Loucy (cell line): ENCODE results near the gene IGSF21.

ENCODE experiments used
- H2AFZ ChIP-seq: fragments of 200-600 bp; sonication (generic); 2 replicates; pipeline ENCODE4 v1.6.0; 2016; ENCODE audit warnings: antibody characterized with exemption, mild to moderate bottlenecking, low read length, moderate library complexity
- H3F3A ChIP-seq: fragments of 200-600 bp; 2 replicates; pipeline ENCODE4 v1.6.0; 2016; ENCODE audit warnings: antibody characterized with exemption, low read depth, mild to moderate bottlenecking
- H3K27me3 ChIP-seq: fragments of 200-600 bp; sonication (generic); 2 replicates; pipeline ENCODE4 v1.6.1; 2014; ENCODE audit warnings: low read length, mild to moderate bottlenecking; ENCODE audit not compliant: insufficient read depth, poor library complexity, severe bottlenecking
- H3K36me3 ChIP-seq: fragments of 200-600 bp; sonication (generic); 2 replicates; pipeline ENCODE4 v1.6.1; 2016; ENCODE audit warnings: low read length; ENCODE audit not compliant: insufficient read depth
- H3K4me1 ChIP-seq: fragments of 200-600 bp; sonication (generic); 2 replicates; pipeline ENCODE4 v1.5.1; 2014; ENCODE audit warnings: low read length, mild to moderate bottlenecking; ENCODE audit not compliant: insufficient read depth, poor library complexity, severe bottlenecking
- H3K4me2 ChIP-seq: fragments of 200-600 bp; sonication (generic); 2 replicates; pipeline ENCODE4 v1.6.0; 2014; ENCODE audit warnings: antibody characterized with exemption, low read length, low read depth, mild to moderate bottlenecking; ENCODE audit not compliant: poor library complexity, severe bottlenecking
- H3K4me3 ChIP-seq: fragments of 200-600 bp; sonication (generic); 2 replicates; pipeline ENCODE4 v1.5.1; 2014; ENCODE audit warnings: low read length, mild to moderate bottlenecking, mixed read lengths; ENCODE audit not compliant: poor library complexity, severe bottlenecking
- H3K79me2 ChIP-seq: fragments of 200-600 bp; sonication (generic); 2 replicates; pipeline ENCODE4 v1.6.1; 2014; ENCODE audit warnings: low read length; ENCODE audit not compliant: insufficient read depth
- H3K9ac ChIP-seq: fragments of 200-600 bp; sonication (generic); 2 replicates; pipeline ENCODE4 v1.6.0; 2014; ENCODE audit warnings: mild to moderate bottlenecking, low read depth, low read length, moderate library complexity; ENCODE audit not compliant: poor library complexity, severe bottlenecking
- H3K9me2 ChIP-seq: fragments of 200-600 bp; sonication (generic); replicated peaks from 2 replicates; pipeline ENCODE4 v1.6.1; 2016; ENCODE audit warnings: low read depth, low read length, mixed read lengths
- H3K9me3 ChIP-seq: fragments of 200-600 bp; sonication (generic); 2 replicates; pipeline ENCODE4 v1.6.1; 2014; ENCODE audit warnings: mild to moderate bottlenecking, antibody characterized with exemption, low read length, low read depth; ENCODE audit not compliant: insufficient read depth
- H4K20me1 ChIP-seq: fragments of 200-600 bp; sonication (generic); 2 replicates; pipeline ENCODE4 v1.6.0; 2014; ENCODE audit warnings: antibody characterized with exemption, low read length, mild to moderate bottlenecking; ENCODE audit not compliant: insufficient read depth, poor library complexity, severe bottlenecking
- EZH2phosphoT487 ChIP-seq: fragments of 200-600 bp; IDR thresholded peaks from 2 replicates; pipeline ENCODE4 v1.6.1; 2018; ENCODE audit warnings: antibody characterized with exemption, mild to moderate bottlenecking, moderate library complexity, borderline replicate concordance
- TF ChIP-seq, protein P1 (sequence below): fragments of 200-600 bp; sonication (generic); conservative IDR thresholded peaks from 2 replicates; pipeline ENCODE4 v1.5.1; 2014; ENCODE audit warnings: mild to moderate bottlenecking, antibody characterized with exemption, low read length

The IGSF21 gene

DNA sequence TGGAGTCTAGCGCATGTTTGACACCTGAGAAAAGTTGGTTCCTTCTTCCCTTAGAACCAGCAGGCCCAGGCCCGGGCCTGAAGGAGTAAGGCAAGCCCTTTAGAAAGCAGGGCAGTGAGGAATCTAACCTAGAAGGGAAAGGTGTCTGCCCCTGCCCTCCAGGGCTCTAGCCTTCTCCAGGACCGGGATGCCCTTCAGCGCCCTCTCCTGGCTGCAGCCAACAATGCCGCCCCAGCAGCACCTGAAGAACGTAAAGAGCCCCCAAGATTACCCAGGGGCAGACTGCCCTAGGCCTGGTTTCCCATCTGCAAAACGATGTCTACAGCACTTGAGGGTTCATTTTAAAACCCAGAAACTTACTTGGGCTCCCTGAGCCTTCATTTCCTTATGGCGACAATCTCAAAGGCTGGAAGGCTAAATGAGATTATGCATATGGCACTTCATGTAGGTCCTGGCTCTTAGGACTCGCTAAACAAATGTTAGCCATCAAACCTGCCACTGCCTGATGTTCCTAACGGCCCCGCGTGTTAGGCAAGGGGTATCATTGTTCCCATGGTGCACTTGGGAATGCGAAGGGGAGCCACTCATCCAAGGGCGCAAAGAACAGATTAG is 266.4 kb downstream of the IGSF21 start:
- H3K4me1 ChIP-seq: no peaks in the 10 kb centered on the region
- no peaks in the 10 kb centered on the region for H3K36me3 ChIP-seq
- no peak overlapping the region for H3K4me2 ChIP-seq
- H3F3A ChIP-seq: no peaks in the 10 kb centered on the region
- no peak overlapping the region for H3K9ac ChIP-seq
- H3K9me3 ChIP-seq: no peaks in the 10 kb centered on the region; the same call in 1 of the 2 replicates
- no peaks in the 10 kb centered on the region for H4K20me1 ChIP-seq
- H3K27me3 ChIP-seq: no peaks in the 10 kb centered on the region
- H3K79me2 ChIP-seq: no peaks in the 10 kb centered on the region
- H2AFZ ChIP-seq: no peak overlapping the region
- no peaks in the 10 kb centered on the region for H3K9me2 ChIP-seq
- TF ChIP-seq, protein P1, sequence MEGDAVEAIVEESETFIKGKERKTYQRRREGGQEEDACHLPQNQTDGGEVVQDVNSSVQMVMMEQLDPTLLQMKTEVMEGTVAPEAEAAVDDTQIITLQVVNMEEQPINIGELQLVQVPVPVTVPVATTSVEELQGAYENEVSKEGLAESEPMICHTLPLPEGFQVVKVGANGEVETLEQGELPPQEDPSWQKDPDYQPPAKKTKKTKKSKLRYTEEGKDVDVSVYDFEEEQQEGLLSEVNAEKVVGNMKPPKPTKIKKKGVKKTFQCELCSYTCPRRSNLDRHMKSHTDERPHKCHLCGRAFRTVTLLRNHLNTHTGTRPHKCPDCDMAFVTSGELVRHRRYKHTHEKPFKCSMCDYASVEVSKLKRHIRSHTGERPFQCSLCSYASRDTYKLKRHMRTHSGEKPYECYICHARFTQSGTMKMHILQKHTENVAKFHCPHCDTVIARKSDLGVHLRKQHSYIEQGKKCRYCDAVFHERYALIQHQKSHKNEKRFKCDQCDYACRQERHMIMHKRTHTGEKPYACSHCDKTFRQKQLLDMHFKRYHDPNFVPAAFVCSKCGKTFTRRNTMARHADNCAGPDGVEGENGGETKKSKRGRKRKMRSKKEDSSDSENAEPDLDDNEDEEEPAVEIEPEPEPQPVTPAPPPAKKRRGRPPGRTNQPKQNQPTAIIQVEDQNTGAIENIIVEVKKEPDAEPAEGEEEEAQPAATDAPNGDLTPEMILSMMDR: peak; percentile 44
- no peak for TF ChIP-seq EZH2phosphoT487
- H3K4me3 ChIP-seq: no peak overlapping the region

- Histone ChIP-seq H4K20me1 (no peaks in the 10 kb centered on the region), H3K9ac (no peak overlapping the region), H3K79me2 (no peaks in the 10 kb centered on the region), H3K9me3 (no peaks in the 10 kb centered on the region; the same call in 1 of the 2 replicates), H3K36me3 (no peaks in the 10 kb centered on the region), H3K9me2 (no peaks in the 10 kb centered on the region), H2AFZ (no peak overlapping the region), H3K4me3 (no peak overlapping the region), H3K4me1 (no peaks in the 10 kb centered on the region), H3F3A (no peaks in the 10 kb centered on the region), H3K4me2 (no peak overlapping the region), H3K27me3 (no peaks in the 10 kb centered on the region)
- TF ChIP-seq, protein P1: no peak
- no peak for TF ChIP-seq EZH2phosphoT487
These were observed 269.1 kb downstream of the IGSF21 start for GRCh38 chr1:18376661-18377060.

GRCh38 chr1:18380288-18380687 is 272.7 kb downstream of the IGSF21 start:
- Histone ChIP-seq H3K79me2 (no peaks in the 10 kb centered on the region), H3K4me3 (no peak overlapping the region), H3K9ac (no peak overlapping the region), H3F3A (no peaks in the 10 kb centered on the region), H3K36me3 (no peaks in the 10 kb centered on the region), H4K20me1 (no peaks in the 10 kb centered on the region), H2AFZ (no peak overlapping the region), H3K9me2 (no peaks in the 10 kb centered on the region), H3K27me3 (no peaks in the 10 kb centered on the region), H3K4me2 (no peak overlapping the region), H3K4me1 (no peaks in the 10 kb centered on the region), H3K9me3 (peaks cover 2% of the 10 kb centered on the region; the same call in 1 of the 2 replicates)
- TF ChIP-seq, protein P1: no peak
- no peak for TF ChIP-seq EZH2phosphoT487
